Fibroblast of villous mesenchyme (primary cell): ENCODE results near the gene MFAP2. TPM values are rescaled to one million over a fixed set of nuclear protein-coding genes. Genes with fewer than 3 reads are reported as not detected.

Source experiments
- DNase-seq: peaks from one replicate; pipeline ENCODE4 v3.0.0-alpha.2; 2010; ENCODE audit warnings: low read depth
- H3K4me3 ChIP-seq: 2 replicates; pipeline ENCODE4 v1.5.1; 2011; ENCODE audit warnings: low read depth, mild to moderate bottlenecking, low read length
- total RNA-seq: library from RNA; depleted of rRNA; stranded (reverse); fragments of >200 nt; gene quantifications from 2 replicates; pipeline ENCODE4 v1.2.3, GENCODE V29; 2012
- TF ChIP-seq, protein P1 (sequence below): IDR thresholded peaks from 2 replicates; pipeline ENCODE4 v1.5.1; 2012; ENCODE audit warnings: low read depth, mild to moderate bottlenecking, low read length; ENCODE audit not compliant: insufficient read depth

MFAP2 gene
- total RNA-seq, 1 donor: 33.2 TPM

DNA sequence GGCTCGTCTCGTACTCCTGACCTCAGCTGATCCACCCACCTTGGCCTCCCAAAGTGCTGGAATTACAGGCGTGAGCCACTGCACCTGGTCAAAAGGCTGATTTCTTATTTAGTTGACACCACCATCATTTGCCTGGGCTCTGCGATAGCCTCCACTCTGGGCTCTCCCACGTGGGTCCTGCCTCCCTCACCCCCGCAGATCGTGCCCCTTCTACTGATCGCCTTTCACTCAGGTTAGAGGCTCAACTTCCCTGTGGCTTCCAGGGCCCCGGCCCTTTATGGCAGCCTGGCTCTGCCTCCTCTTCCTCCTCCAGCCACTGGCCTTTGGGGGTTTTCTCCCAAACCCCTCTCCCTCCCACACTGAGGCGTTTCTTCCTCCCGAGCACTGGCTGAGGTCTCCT, 2.5 kb upstream of the MFAP2 start:
- H3K4me3 ChIP-seq: no peak overlapping the region
- TF ChIP-seq, protein P1, sequence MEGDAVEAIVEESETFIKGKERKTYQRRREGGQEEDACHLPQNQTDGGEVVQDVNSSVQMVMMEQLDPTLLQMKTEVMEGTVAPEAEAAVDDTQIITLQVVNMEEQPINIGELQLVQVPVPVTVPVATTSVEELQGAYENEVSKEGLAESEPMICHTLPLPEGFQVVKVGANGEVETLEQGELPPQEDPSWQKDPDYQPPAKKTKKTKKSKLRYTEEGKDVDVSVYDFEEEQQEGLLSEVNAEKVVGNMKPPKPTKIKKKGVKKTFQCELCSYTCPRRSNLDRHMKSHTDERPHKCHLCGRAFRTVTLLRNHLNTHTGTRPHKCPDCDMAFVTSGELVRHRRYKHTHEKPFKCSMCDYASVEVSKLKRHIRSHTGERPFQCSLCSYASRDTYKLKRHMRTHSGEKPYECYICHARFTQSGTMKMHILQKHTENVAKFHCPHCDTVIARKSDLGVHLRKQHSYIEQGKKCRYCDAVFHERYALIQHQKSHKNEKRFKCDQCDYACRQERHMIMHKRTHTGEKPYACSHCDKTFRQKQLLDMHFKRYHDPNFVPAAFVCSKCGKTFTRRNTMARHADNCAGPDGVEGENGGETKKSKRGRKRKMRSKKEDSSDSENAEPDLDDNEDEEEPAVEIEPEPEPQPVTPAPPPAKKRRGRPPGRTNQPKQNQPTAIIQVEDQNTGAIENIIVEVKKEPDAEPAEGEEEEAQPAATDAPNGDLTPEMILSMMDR: no peak
- no peak for DNase-seq

DNA sequence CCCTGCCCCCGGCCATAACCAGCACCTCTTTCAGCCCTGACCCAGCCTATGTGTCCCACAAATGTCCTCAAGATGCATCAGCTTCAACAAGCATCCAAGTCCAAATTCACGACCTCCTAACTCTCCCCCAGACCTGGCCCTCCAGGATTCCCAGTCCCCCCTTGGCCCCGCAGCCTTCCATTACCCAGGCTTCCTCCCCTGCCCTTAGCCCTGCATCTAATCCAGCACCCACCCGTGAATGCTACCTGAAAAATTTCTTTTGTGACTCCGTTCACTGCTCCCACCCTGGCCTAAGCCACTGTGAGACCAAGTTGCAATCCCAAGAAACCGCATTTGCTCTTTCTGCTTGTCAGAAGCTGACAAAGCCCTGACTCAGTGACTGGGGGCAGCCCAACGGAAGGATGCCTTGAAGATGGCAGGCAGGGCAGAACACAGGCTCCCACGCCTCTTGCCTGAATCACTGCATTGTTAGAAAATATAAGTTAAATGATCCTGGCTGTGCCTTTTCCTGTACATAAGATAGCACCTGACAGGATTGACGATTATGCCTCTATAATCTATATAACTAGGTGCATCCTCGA, 939 bp upstream of the MFAP2 start:
- DNase-seq: peak; percentile 44
- TF ChIP-seq, protein P1: no peak
- no peak overlapping the region for H3K4me3 ChIP-seq

DNA sequence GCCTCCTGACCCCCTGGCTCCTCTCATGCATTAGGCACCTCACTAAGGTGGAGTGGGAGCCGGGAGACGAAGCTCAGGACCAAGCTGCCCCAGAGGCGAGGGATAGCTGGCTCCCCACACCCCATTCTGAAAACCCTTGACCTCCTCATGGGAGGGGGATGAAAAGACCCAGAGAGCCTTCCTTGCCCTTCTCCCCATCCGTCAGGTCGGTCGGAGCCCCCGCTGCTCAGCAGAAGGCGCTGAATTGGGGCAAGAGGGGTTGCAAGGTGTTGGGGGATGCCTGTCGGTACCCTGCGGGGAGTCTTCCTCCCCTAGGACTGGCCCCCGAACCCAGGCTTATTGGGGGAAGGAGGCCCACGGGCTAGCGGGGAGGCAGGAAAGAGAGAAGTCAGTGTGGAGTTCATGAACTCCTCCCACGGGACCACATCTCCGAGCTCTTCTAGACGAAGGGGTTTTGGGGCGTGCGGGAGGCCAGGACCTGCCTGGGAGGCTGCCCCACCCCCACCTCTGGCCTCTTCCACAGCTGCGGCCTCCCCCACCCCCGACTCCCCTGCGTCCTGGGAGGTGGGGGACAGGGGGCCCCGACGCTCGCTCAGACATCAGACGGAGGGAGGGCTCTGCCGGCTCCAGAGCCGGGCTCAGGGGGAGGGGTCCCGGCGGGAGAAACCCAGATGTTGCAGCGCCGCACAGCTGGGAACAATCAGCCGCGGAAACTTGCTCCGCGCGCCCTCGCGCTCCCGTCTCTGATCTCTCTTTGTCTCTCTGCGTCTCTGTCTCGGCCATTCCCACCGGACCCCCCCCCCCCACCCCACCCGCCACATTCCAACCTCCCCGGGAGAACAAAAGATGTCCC, 719 bp downstream of the MFAP2 start:
- TF ChIP-seq, protein P1: no peak
- peak overlapping the region; percentile 71 for H3K4me3 ChIP-seq
- DNase-seq: peak; percentile 51

DNA sequence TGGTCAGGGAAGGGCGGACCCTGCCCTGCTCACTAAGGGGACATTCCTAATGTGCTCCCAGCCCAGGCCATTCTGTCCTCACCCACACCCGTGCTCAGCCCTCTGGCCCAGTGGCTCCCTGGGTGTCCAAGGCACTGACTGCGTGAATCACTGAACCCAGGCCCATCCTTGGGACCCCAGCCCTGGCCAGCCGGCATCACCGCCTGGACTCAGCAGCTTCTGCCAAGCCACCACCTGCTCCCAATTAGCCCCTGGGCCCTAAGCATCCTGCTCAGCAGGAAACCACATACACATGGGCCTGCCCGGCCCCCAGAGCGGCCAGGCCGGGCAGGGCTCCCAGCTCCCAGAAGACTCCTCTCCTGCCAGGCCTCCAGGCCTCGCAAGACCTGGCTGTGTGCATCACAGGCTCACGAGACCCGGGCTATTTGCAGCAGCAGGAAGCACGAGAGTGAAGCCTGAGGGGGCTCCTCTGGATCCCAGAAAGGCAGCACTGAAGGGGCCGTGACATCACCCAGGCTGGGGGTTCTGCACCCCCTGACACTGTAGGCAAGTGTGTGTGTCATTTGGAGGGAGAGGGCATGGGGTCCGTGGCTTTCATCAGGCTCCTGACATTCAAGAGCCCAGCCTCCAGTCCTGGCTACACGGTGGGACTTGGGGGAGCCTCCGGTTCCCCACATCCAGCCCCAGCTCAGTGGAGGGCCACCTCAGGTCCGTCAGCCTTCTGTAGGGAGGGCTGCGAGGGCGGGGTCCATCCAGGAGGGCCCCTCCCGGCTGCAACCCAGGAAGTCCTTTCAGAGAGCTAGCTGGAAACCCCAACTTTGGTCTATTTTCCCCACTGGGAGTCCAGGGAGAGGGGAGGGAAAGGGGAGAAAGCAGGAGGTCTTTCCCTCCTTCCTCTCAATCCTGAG, 1.6 kb downstream of the MFAP2 start:
- TF ChIP-seq, protein P1: no peak
- H3K4me3 ChIP-seq: peak overlapping the region; percentile 71

DNA sequence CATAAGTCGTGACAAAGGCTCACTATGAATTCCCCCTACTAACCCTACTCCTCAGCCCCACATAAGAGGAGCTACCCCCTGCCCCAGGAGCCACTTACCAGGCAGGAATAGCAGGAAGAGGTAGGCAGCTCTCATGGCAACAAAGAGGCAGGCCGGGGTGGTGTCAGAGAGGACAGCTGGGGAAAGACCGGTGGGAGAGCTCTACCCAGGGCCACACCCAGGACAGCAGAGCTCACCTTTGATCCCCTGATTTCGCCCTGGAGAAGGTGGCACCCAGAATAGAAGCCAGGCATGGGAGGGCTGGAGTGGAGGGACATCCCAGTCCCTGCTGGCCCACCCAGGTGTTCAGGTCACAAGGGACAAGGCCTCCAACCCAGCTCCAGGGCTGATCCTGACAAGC, 2.3 kb downstream of the MFAP2 start:
- TF ChIP-seq, protein P1: no peak
- no peak for DNase-seq
- H3K4me3 ChIP-seq: no peak overlapping the region

More for the DNA sequence above, 1.6 kb downstream of the MFAP2 start:
- DNase-seq: peak; percentile 87

DNA sequence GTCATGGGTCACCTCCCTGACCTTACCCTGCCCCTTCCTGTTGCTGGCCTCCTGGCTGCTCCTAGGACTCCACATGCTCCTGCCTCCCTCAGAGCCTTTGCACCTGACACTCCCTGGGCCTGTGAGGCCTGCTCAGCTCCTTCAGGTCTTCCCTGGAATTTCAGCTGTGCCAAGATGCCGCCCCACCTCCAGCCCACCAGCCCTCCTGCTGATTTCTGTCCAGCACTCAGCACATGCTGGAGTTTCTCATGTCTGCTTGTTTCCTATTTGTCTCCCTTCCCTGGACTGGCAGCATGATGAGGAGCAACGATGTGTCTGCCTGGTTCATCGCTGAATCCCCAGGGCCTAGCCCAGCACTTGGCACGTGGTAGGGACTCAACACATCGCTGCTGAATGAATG, 3.0 kb downstream of the MFAP2 start:
- TF ChIP-seq, protein P1: no peak
- DNase-seq: no peak
- no peak overlapping the region for H3K4me3 ChIP-seq
